BLaER1 treated with 17β-estradiol and CSF1 and Interleukin-3, amounts not matched to agents 10 nM and 100 nM (cell line): ENCODE results near the gene IGLL5.

Source experiments
- H3K27ac ChIP-seq, 11 experiments: shearing (Covaris generic); formaldehyde crosslinking; 2 replicates each; pipeline ENCODE4 v1.8.1; 2022
- H3K27me3 ChIP-seq, 11 experiments: shearing (Covaris generic); formaldehyde crosslinking; 2 replicates each; pipeline ENCODE4 v1.8.1; 2022
- H3K36me3 ChIP-seq, 11 experiments: shearing (Covaris generic); formaldehyde crosslinking; 2 replicates each; pipeline ENCODE4 v1.8.1; 2022
- H3K4me1 ChIP-seq, 10 experiments: shearing (Covaris generic); formaldehyde crosslinking; 2 replicates each; pipeline ENCODE4 v1.8.1; 2022
- H3K4me2 ChIP-seq, 11 experiments: shearing (Covaris generic); formaldehyde crosslinking; 2 replicates each; pipeline ENCODE4 v1.8.1; 2022
- H3K4me3 ChIP-seq, 10 experiments: shearing (Covaris generic); formaldehyde crosslinking; 2 replicates each; pipeline ENCODE4 v1.8.1; 2022
- H3K9ac ChIP-seq, 11 experiments: shearing (Covaris generic); formaldehyde crosslinking; 2 replicates each; pipeline ENCODE4 v1.8.1; 2022
- H3K9me3 ChIP-seq, 11 experiments: shearing (Covaris generic); formaldehyde crosslinking; replicated peaks in 1 of 11; 2 replicates each; pipeline ENCODE4 v1.8.1; 2022
- H4K20me1 ChIP-seq, 11 experiments: shearing (Covaris generic); formaldehyde crosslinking; 2 replicates each; pipeline ENCODE4 v1.8.1; 2022
- Cebpa-rat ChIP-seq, 11 experiments: shearing (Covaris generic); IDR thresholded peaks; 2 replicates each; pipeline ENCODE4 v1.8.1; 2022

Gene IGLL5

GRCh38 chr22:22848364-22848866, 39.2 kb upstream of the IGLL5 start:
- Histone ChIP-seq H3K27me3 (no peaks in the 10 kb centered on the region), H3K9ac (peak overlapping the region in 4 of 11 experiments; percentile 8 to 42 (median 30); a peak in 2 of 22 replicates), H3K9me3 (peaks cover 0 to 29% (median 15%) of the 10 kb centered on the region in 11 experiments; a peak in 12 of 22 replicates), H3K4me2 (peak overlapping the region; percentile 6 to 87 (median 64); a peak in 17 of 22 replicates), H3K4me3 (no peak overlapping the region), H3K36me3 (no peaks in the 10 kb centered on the region), H3K27ac (peak overlapping the region in 5 of 11 experiments; percentile 28 to 58 (median 37); a peak in 6 of 22 replicates), H3K4me1 (peaks cover 25 to 65% (median 49%) of the 10 kb centered on the region in 10 experiments), H4K20me1 (no peaks in the 10 kb centered on the region)
- no peak for TF ChIP-seq Cebpa-rat (IDR thresholded peaks at IDR 0.05)

- peaks cover 20 to 80% (median 60%) of the 10 kb centered on the region in 10 experiments for H3K4me1 ChIP-seq
- peaks cover 0 to 23% (median 15%) of the 10 kb centered on the region in 11 experiments; a peak in 12 of 22 replicates for H3K9me3 ChIP-seq
- no peak for TF ChIP-seq Cebpa-rat (IDR thresholded peaks at IDR 0.05)
- peak overlapping the region in 9 of 11 experiments; percentile 25 to 87 (median 71); a peak in 17 of 22 replicates for H3K4me2 ChIP-seq
- peak overlapping the region in 7 of 11 experiments; percentile 6 to 58 (median 42); a peak in 9 of 22 replicates for H3K27ac ChIP-seq
- peak overlapping the region in 5 of 11 experiments; percentile 7 to 42 (median 23); a peak in 6 of 22 replicates for H3K9ac ChIP-seq
- no peak overlapping the region for H3K4me3 ChIP-seq
- H3K27me3 ChIP-seq, result no peaks in the 10 kb centered on the region
- no peaks in the 10 kb centered on the region for H3K36me3 ChIP-seq
- H4K20me1 ChIP-seq, result no peaks in the 10 kb centered on the region
Measured at GRCh38 chr22:22849640-22850610, 37.7 kb upstream of the IGLL5 start.

- Histone ChIP-seq H3K4me1 (peaks cover 15 to 97% (median 77%) of the 10 kb centered on the region in 10 experiments), H3K9ac (no peak overlapping the region), H3K9me3 (peaks cover 0 to 3% (median 0%) of the 10 kb centered on the region in 11 experiments; a peak in 5 of 22 replicates), H3K4me3 (no peak overlapping the region), H3K27ac (no peak overlapping the region), H3K4me2 (0 out of 22 replicates have a peak overlapping the region, but pooled peaks of 1 of the 11 experiments have one; percentile 85), H4K20me1 (no peaks in the 10 kb centered on the region), H3K27me3 (no peaks in the 10 kb centered on the region), H3K36me3 (no peaks in the 10 kb centered on the region)
- TF ChIP-seq Cebpa-rat (IDR thresholded peaks at IDR 0.05), result peak in 1 of 11 experiments; percentile 33; a peak in 1 of 22 replicates
Measured at GRCh38 chr22:22851969-22852368, 35.6 kb upstream of the IGLL5 start.

GRCh38 chr22:22853713-22854112, 33.9 kb upstream of the IGLL5 start:
- H3K4me1 ChIP-seq, result peaks cover 16 to 97% (median 77%) of the 10 kb centered on the region in 10 experiments; a peak in 19 of 20 replicates
- no peak overlapping the region for H3K9ac ChIP-seq
- H4K20me1 ChIP-seq, result no peaks in the 10 kb centered on the region
- H3K4me3 ChIP-seq, result no peak overlapping the region
- no peaks in the 10 kb centered on the region for H3K36me3 ChIP-seq
- peak overlapping the region in 7 of 11 experiments; percentile 12 to 87 (median 40); a peak in 8 of 22 replicates for H3K4me2 ChIP-seq
- no peak overlapping the region for H3K27ac ChIP-seq
- no peak for TF ChIP-seq Cebpa-rat (IDR thresholded peaks at IDR 0.05)
- H3K9me3 ChIP-seq, result no peaks in the 10 kb centered on the region
- no peaks in the 10 kb centered on the region for H3K27me3 ChIP-seq

GRCh38 chr22:22854466-22854865, 33.1 kb upstream of the IGLL5 start:
- Histone ChIP-seq H3K27ac (no peak overlapping the region), H3K4me2 (peak overlapping the region in 8 of 11 experiments; percentile 18 to 87 (median 40); a peak in 13 of 22 replicates), H3K36me3 (no peaks in the 10 kb centered on the region), H3K4me3 (no peak overlapping the region), H3K27me3 (no peaks in the 10 kb centered on the region), H3K4me1 (peaks cover 16 to 97% (median 76%) of the 10 kb centered on the region in 10 experiments; a peak in 19 of 20 replicates), H3K9ac (no peak overlapping the region), H3K9me3 (no peaks in the 10 kb centered on the region), H4K20me1 (no peaks in the 10 kb centered on the region)
- TF ChIP-seq Cebpa-rat (IDR thresholded peaks at IDR 0.05), result no peak

- no peaks in the 10 kb centered on the region for H3K27me3 ChIP-seq
Measured at GRCh38 chr22:22855085-22855484, 32.5 kb upstream of the IGLL5 start.

GRCh38 chr22:22855617-22856308, 31.9 kb upstream of the IGLL5 start:
- Histone ChIP-seq H3K9ac (peak overlapping the region in 8 of 11 experiments; percentile 2 to 70 (median 42); a peak in 12 of 22 replicates), H3K4me1 (peaks cover 16 to 92% (median 63%) of the 10 kb centered on the region in 10 experiments; a peak in 19 of 20 replicates), H3K27me3 (no peaks in the 10 kb centered on the region), H3K4me2 (peak overlapping the region; percentile 0 to 96 (median 78); a peak in 20 of 22 replicates), H3K9me3 (no peaks in the 10 kb centered on the region), H3K4me3 (no peak overlapping the region; a peak in 1 of 20 replicates), H4K20me1 (no peaks in the 10 kb centered on the region), H3K27ac (peak overlapping the region in 8 of 11 experiments; percentile 35 to 82 (median 57); a peak in 17 of 22 replicates), H3K36me3 (no peaks in the 10 kb centered on the region)
- no peak for TF ChIP-seq Cebpa-rat (IDR thresholded peaks at IDR 0.05)

More at GRCh38 chr22:22855085-22855484, 32.5 kb upstream of the IGLL5 start:
- Histone ChIP-seq H3K4me1 (peaks cover 16 to 97% (median 70%) of the 10 kb centered on the region in 10 experiments; a peak in 19 of 20 replicates), H3K9ac (peak overlapping the region in 8 of 11 experiments; percentile 2 to 64 (median 42); a peak in 12 of 22 replicates), H3K4me2 (peak overlapping the region; percentile 0 to 96 (median 78); a peak in 18 of 22 replicates), H3K36me3 (no peaks in the 10 kb centered on the region), H3K4me3 (no peak overlapping the region; a peak in 1 of 20 replicates), H3K27ac (peak overlapping the region in 8 of 11 experiments; percentile 22 to 82 (median 55); a peak in 11 of 22 replicates), H4K20me1 (no peaks in the 10 kb centered on the region), H3K9me3 (no peaks in the 10 kb centered on the region)
- no peak for TF ChIP-seq Cebpa-rat (IDR thresholded peaks at IDR 0.05)

GRCh38 chr22:22856364-22856763, 31.3 kb upstream of the IGLL5 start:
- no peak for TF ChIP-seq Cebpa-rat (IDR thresholded peaks at IDR 0.05)
- Histone ChIP-seq H3K4me1 (peaks cover 16 to 92% (median 58%) of the 10 kb centered on the region in 10 experiments; a peak in 19 of 20 replicates), H3K4me2 (peak overlapping the region in 10 of 11 experiments; percentile 10 to 96 (median 78); a peak in 18 of 22 replicates), H3K9me3 (no peaks in the 10 kb centered on the region), H3K9ac (peak overlapping the region in 6 of 11 experiments; percentile 9 to 70 (median 42); a peak in 8 of 22 replicates), H3K27me3 (no peaks in the 10 kb centered on the region), H3K4me3 (no peak overlapping the region; a peak in 1 of 20 replicates), H3K36me3 (no peaks in the 10 kb centered on the region), H4K20me1 (no peaks in the 10 kb centered on the region), H3K27ac (peak overlapping the region in 8 of 11 experiments; percentile 35 to 82 (median 57); a peak in 16 of 22 replicates)
